Fibroblast of lung (primary cell): ENCODE measurements around the gene FBF1. TPM values are rescaled to one million over a fixed set of nuclear protein-coding genes. Genes with fewer than 3 reads are reported as not detected.
"Not testable (repeated sequence)": the region's sequence is repeated elsewhere in the genome, so short reads cannot be mapped to it uniquely, and the experiment has no call there.

Experiments
- DNase-seq, 2 donors: peaks; one replicate each; pipeline versions ENCODE4 v3.0.0 to v3.0.0-alpha.2; 2010; ENCODE audit warnings: low read depth in 2 of 2
- H2AFZ ChIP-seq: 2 replicates; pipeline ENCODE4 v1.5.1; 2012; ENCODE audit warnings: low read length, control low read depth, inconsistent platforms
- H3K27ac ChIP-seq: 2 replicates; pipeline ENCODE4 v1.5.1; 2011; ENCODE audit warnings: low read length, control low read depth; ENCODE audit not compliant: insufficient read depth
- H3K27me3 ChIP-seq: 2 replicates; pipeline ENCODE4 v1.5.1; 2011; ENCODE audit warnings: mild to moderate bottlenecking, low read length; ENCODE audit not compliant: control insufficient read depth, insufficient read depth
- H3K36me3 ChIP-seq: 2 replicates; pipeline ENCODE4 v1.5.1; 2011; ENCODE audit warnings: low read length; ENCODE audit not compliant: control insufficient read depth, insufficient read depth
- H3K4me1 ChIP-seq: 2 replicates; pipeline ENCODE4 v1.5.1; 2011; ENCODE audit warnings: low read length; ENCODE audit not compliant: control insufficient read depth, insufficient read depth; ENCODE audit errors: extremely low read depth
- H3K4me2 ChIP-seq: 2 replicates; pipeline ENCODE4 v1.5.1; 2011; ENCODE audit warnings: low read length, control low read depth; ENCODE audit not compliant: insufficient read depth; ENCODE audit errors: extremely low read depth
- H3K4me3 ChIP-seq, 4 experiments: fragments of 200-600 bp in 1 of 4; sonication (generic) in 1 of 4; replicated peaks in 1 of 4; 2 replicates each; pipeline ENCODE4 v1.5.1; 2011 to 2016; ENCODE audit warnings: low read length in 4 of 4, low read depth in 3 of 4, mild to moderate bottlenecking in 3 of 4, control low read depth in 2 of 4, inconsistent platforms in 1 of 4, mixed read lengths in 1 of 4; ENCODE audit not compliant: insufficient read depth in 1 of 4; ENCODE audit errors: control extremely low read depth in 1 of 4
- H3K79me2 ChIP-seq: 2 replicates; pipeline ENCODE4 v1.5.1; 2012; ENCODE audit warnings: mild to moderate bottlenecking, low read length, inconsistent platforms; ENCODE audit not compliant: control insufficient read depth, insufficient read depth
- H3K9ac ChIP-seq: 2 replicates; pipeline ENCODE4 v1.5.1; 2011; ENCODE audit warnings: mild to moderate bottlenecking, low read length, control low read depth; ENCODE audit not compliant: insufficient read depth
- H3K9me3 ChIP-seq: 2 replicates; pipeline ENCODE4 v1.5.1; 2012; ENCODE audit warnings: low read depth, low read length; ENCODE audit not compliant: control insufficient read depth, insufficient read depth
- H4K20me1 ChIP-seq: 2 replicates; pipeline ENCODE4 v1.5.1; 2011; ENCODE audit warnings: low read length; ENCODE audit not compliant: control insufficient read depth, insufficient read depth; ENCODE audit errors: extremely low read depth
- EZH2 ChIP-seq: IDR thresholded peaks from 2 replicates; pipeline ENCODE4 v1.5.1; 2012; ENCODE audit warnings: low read length, control low read depth, mild to moderate bottlenecking; ENCODE audit errors: missing control alignments
- polyA plus RNA-seq, 2 donors: library from polyadenylated mRNA; depleted of rRNA in 1 of 2; stranded (reverse) in 1 of 2; unstranded in 1 of 2; fragments of >200 nt; gene quantifications; 2 replicates each; pipeline ENCODE4 v1.2.1, GENCODE V29; 2011 to 2012; ENCODE audit warnings: missing spikeins in 1 of 2
- total RNA-seq: library from RNA; depleted of rRNA; stranded (reverse); fragments of >200 nt; gene quantifications from 2 replicates; pipeline ENCODE4 v1.2.1, GENCODE V29; 2014
- TF ChIP-seq, protein P1 (sequence below), 2 donors: IDR thresholded peaks in 1 of 2; conservative IDR thresholded peaks in 1 of 2; 1 replicate in 1 of 2; 2 replicates in 1 of 2; pipeline ENCODE4 v1.5.1; 2011 to 2012; ENCODE audit warnings: low read length in 2 of 2, control low read depth in 1 of 2, inconsistent platforms in 1 of 2, low read depth in 1 of 2, mild to moderate bottlenecking in 1 of 2

FBF1 gene
- total and polyA plus RNA-seq, 2 donors (not counting 1 experiment from before 2014, with no cell fraction given): 1.6 to 11.2 TPM

DNA sequence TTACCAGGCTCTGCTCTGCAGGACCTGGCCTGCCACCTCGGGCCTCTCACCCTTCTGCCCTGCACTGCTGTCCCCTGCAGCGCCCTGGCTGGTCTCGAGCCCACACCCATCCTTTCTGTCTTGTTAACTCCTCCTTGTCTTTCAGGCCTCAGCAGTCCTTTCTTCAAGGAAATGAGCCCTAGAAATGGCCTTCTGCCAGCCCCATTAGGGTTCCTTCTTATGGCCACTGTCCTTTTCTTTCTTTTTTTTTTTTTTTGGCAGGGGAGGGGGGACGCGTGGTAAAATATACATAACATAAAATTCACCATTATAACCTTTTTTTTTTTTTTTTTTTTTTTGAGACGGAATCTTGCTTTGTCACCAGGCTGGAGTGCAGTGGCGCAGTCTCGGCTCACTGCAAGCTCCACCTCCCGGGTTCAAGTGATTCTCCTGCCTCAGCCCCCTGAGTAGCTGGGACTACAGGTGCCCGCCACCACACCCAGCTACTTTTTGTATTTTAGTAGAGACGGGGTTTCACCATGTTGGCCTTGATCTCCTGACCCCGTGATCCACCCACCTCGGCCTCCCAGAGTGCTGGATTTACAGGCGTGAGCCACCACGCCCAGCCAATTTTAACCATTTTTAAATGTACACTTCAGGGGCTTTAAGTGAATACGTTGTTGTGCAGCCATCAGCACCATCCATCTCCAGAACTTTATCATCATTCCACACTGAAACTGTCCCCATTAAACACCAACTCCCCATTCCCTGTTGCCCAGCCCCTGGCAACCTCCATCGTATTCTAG is 75.2 kb downstream of the FBF1 start:
- not testable (repeated sequence) for H3K27me3 ChIP-seq, H3K9me3 ChIP-seq, H3K79me2 ChIP-seq, H3K4me2 ChIP-seq, DNase-seq, H2AFZ ChIP-seq, H3K4me3 ChIP-seq, H4K20me1 ChIP-seq, H3K27ac ChIP-seq, H3K36me3 ChIP-seq, H3K9ac ChIP-seq
- H3K4me1 ChIP-seq: peaks cover 10% of the 10 kb centered on the region

DNA sequence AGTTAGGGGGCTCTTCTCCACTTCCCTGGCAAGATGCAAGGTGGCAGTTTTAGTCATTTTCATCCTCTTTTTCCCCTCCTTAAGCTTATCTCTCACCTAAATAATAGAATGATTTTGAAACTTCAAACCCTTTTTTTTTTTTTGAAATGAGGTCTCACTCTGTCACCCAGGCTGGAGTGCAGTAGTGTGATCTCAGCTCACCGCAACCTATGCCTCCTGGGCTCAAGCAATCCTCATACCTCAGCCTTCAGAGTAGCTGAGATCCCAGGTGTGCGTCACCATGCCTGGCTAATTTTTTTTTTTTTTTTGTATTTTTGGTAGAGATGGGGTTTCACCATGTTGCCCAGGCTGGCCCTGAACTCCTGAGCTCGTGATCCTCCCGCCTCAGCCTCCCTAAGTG is 76.0 kb downstream of the FBF1 start:
- not testable (repeated sequence) for H3K4me2 ChIP-seq

DNA sequence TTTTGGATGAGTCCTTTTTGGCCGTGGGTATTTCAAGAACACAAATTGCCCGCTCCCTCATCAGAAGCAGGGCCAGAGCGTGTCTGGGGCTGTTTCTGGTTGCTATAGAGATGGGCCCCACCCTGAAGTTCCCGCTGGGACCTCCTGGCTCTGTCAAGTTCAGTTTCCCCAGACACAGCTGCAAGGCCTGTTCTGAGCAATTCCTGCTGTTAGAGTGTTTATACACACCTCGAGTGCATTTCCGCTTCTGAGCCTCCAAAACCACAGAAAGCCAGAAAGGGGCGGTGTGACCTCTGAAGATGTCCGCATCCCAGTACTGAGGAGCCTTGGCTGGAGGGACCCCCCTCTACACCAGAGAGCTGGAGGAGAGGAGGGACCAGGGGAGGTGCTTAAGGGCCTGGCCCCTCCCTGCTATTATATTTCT is 76.4 kb downstream of the FBF1 start:
- H4K20me1 ChIP-seq: no peaks in the 10 kb centered on the region
- H3K4me3 ChIP-seq: no peak overlapping the region
- H3K9me3 ChIP-seq: no peaks in the 10 kb centered on the region
- no peak for TF ChIP-seq EZH2
- TF ChIP-seq, protein P1, sequence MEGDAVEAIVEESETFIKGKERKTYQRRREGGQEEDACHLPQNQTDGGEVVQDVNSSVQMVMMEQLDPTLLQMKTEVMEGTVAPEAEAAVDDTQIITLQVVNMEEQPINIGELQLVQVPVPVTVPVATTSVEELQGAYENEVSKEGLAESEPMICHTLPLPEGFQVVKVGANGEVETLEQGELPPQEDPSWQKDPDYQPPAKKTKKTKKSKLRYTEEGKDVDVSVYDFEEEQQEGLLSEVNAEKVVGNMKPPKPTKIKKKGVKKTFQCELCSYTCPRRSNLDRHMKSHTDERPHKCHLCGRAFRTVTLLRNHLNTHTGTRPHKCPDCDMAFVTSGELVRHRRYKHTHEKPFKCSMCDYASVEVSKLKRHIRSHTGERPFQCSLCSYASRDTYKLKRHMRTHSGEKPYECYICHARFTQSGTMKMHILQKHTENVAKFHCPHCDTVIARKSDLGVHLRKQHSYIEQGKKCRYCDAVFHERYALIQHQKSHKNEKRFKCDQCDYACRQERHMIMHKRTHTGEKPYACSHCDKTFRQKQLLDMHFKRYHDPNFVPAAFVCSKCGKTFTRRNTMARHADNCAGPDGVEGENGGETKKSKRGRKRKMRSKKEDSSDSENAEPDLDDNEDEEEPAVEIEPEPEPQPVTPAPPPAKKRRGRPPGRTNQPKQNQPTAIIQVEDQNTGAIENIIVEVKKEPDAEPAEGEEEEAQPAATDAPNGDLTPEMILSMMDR (conservative IDR thresholded peaks at IDR 0.05 in 1 of 2, IDR thresholded peaks at IDR 0.05 in 1 of 2; ENCODE audit: low read depth in 1 of 2, low read length in 2 of 2): no peak
- no peak overlapping the region for H2AFZ ChIP-seq
- H3K4me1 ChIP-seq: peaks cover 8% of the 10 kb centered on the region
- DNase-seq: peak; percentile 60 to 96
- peak overlapping the region; percentile 17 for H3K9ac ChIP-seq
- no peaks in the 10 kb centered on the region for H3K27me3 ChIP-seq
- H3K79me2 ChIP-seq: no peaks in the 10 kb centered on the region
- peak overlapping the region; percentile 44 for H3K4me2 ChIP-seq
- H3K27ac ChIP-seq: peak overlapping the region; percentile 50
- H3K36me3 ChIP-seq: no peaks in the 10 kb centered on the region

More for the DNA sequence above, 76.0 kb downstream of the FBF1 start:
- H2AFZ ChIP-seq, H4K20me1 ChIP-seq, H3K9ac ChIP-seq, H3K9me3 ChIP-seq, H3K79me2 ChIP-seq, H3K27me3 ChIP-seq, DNase-seq, H3K4me3 ChIP-seq, H3K36me3 ChIP-seq: not testable (repeated sequence)
- peaks cover 10% of the 10 kb centered on the region for H3K4me1 ChIP-seq
- peak overlapping the region; percentile 15 for H3K27ac ChIP-seq

DNA sequence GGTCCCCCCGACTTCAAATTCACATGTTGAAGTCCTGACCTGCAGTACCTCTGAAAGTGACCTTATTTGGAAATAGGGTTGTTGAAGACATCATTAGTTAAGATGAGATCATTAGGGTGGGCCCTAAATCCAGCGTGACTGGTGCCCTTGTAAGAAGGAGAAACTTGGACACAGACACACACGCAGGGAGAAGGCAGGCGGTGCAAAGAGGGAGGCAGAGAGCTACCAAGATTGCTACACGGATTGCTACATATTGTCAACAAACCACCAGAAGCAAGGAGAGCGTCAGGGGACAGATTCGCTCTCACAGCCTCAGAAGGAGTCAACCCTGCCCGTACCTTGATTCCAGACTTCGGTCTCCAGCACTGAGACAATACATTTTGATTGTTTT is 78.9 kb downstream of the FBF1 start:
- Histone ChIP-seq H3K36me3 (no peaks in the 10 kb centered on the region), H4K20me1 (no peaks in the 10 kb centered on the region), H3K4me2 (no peak overlapping the region), H3K27me3 (no peaks in the 10 kb centered on the region), H3K27ac (no peak overlapping the region), H3K4me1 (peaks cover 3% of the 10 kb centered on the region), H3K9ac (no peak overlapping the region), H3K9me3 (no peaks in the 10 kb centered on the region), H3K79me2 (no peaks in the 10 kb centered on the region), H3K4me3 (no peak overlapping the region), H2AFZ (no peak overlapping the region)
- TF ChIP-seq, protein P1 (conservative IDR thresholded peaks at IDR 0.05 in 1 of 2, IDR thresholded peaks at IDR 0.05 in 1 of 2; ENCODE audit: low read depth in 1 of 2, low read length in 2 of 2): no peak
- TF ChIP-seq EZH2: no peak
- peak in 1 of 2 donors; percentile 54 for DNase-seq
